DLD1 (cell line): ENCODE data around the gene NBPF1.
"Not testable (repeated sequence)": the region's sequence is repeated elsewhere in the genome, so short reads cannot be mapped to it uniquely, and the experiment has no call there.

Experiments
- in situ Hi-C: cut with HindIII; loops from 2 replicates; pipeline ENCODE4 v1.10.0; 2017; ENCODE audit warnings: low sequenced_read_pairs

Gene NBPF1

GRCh38 chr1:16518913-16519254 lies 94.5 kb downstream of the NBPF1 start:
- in situ Hi-C loops: not testable (repeated sequence)

- in situ Hi-C loops: not testable (repeated sequence)
These were observed 96.5 kb downstream of the NBPF1 start for GRCh38 chr1:16516694-16517410.

- in situ Hi-C loops: not testable (repeated sequence)
These were observed 99.0 kb downstream of the NBPF1 start, which contains the start of gene RNU1-1 for GRCh38 chr1:16514107-16515055. Gene RNU1-1, minus strand, starts transcription at chr1:16514285.

GRCh38 chr1:16513412-16514106 lies 99.8 kb downstream of the NBPF1 start:
- in situ Hi-C loops: not testable (repeated sequence)

- in situ Hi-C loops: not testable (repeated sequence)
These were observed 100.5 kb downstream of the NBPF1 start for GRCh38 chr1:16512624-16513411.
